SH-SY5Y (cell line): ENCODE measurements around the gene CACNA2D2.

Experiments
- GATA2 ChIP-seq: IDR thresholded peaks from 2 replicates; pipeline ENCODE4 v1.6.1; 2011; ENCODE audit warnings: mild to moderate bottlenecking, low read depth, low read length
- GATA3 ChIP-seq: IDR thresholded peaks from 2 replicates; pipeline ENCODE4 v1.6.1; 2011; ENCODE audit warnings: low read depth, mild to moderate bottlenecking, low read length, moderate library complexity

DNA sequence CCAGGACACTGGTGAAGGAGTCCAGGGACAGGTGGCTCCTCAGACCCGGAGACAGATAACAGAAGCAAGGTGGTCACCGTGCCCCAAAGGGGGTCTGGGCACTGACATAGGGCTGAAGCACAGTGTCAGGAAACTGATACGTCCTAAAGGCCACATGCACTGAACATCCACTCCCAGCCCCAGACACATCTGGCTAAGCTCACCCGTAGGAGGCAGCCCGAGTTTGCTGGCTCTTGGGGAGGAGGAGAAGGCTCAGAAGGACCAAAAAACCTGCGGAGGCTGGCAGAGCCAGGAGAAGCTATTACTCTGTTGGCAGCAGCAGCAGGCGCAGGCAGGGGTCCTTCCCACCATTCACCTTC is 1.2 kb downstream of the CACNA2D2 start:
- TF ChIP-seq GATA2 (no peak), GATA3 (no peak)
